EH (cell line): Measurements from ENCODE around the gene FBXL14.
"Not testable (repeated sequence)": the region's sequence is repeated elsewhere in the genome, so short reads cannot be mapped to it uniquely, and the experiment has no call there.

Experiments
- DNase-seq: peaks from one replicate; pipeline ENCODE4 v3.0.0-alpha.2; 2015; ENCODE audit warnings: low read depth

The FBXL14 gene

DNA sequence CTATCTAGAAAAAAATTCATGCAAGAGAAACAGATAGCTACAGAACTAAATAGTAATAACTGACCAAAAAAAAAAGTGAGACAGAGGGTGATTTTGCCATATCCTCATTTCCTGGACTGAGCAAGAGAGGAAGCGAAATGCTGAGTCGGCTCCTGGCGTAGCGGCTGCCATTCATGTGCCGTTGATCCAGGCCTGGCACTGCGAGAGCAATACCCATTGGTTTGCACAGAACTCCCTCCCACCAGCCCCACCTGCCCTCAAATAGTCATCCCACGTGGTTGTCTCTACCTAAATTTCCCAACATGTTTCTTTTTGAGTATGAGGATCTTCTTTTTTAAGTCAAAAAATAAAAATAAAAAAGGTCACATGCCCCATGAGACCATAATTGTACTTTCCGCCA is 25.2 kb upstream of the FBXL14 start:
- no peak for DNase-seq

- no peak for DNase-seq
Measured at GRCh38 chr12:1619159-1619558, 24.8 kb upstream of the FBXL14 start.

GRCh38 chr12:1618489-1618888 is 24.1 kb upstream of the FBXL14 start:
- DNase-seq, result peak; percentile 59

GRCh38 chr12:1616233-1617066 is 22.1 kb upstream of the FBXL14 start:
- DNase-seq, result no peak

DNA sequence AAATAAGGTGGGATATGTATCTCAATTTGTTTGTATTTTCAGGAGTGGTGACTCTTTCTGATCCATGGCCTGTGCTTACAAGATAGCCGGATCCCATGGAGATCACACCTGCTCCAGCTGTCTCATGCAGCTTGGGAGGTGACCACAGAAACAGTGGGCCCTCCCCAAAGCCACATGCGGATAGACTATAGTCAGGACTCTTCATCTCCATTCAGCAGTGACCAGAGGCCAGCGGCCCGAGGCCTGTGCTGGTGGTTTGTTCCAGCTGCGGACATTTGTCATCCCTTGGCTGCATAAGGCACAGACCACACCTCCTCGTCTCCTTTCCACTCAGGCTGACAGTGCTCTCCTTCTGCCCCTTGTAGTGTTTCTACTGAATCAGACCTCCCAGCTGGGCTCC is 20.0 kb upstream of the FBXL14 start:
- DNase-seq, result no peak

GRCh38 chr12:1613860-1614259 is 19.5 kb upstream of the FBXL14 start:
- no peak for DNase-seq

GRCh38 chr12:1611803-1612572 is 17.6 kb upstream of the FBXL14 start:
- DNase-seq, result peak; percentile 92

DNA sequence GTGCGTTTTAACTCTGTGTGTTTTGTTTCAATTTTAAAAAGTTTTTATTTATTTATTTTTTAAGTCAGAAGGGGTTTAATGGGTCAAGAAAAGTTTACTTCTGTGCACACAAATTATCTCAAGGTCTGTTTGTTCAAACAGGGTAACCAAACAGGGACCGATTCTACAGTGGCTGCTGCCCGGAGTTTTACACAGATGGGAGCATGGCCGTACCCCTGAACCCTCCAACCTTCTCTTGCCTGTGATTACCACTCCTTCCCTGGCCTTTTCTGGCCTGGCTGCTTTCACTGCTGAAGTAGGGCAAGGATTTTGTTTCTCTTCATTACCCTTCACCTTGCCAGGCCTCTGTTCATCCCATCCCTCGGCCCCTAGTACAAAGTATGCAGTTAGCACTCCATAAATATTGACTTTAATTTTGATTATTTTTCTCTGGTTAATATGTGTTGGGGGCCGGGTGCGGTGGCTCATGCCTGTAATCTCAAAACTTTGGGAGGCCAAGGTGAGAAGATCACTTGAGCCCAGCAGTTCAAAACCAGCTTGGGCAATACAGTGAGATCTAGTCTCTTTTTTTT is 15.8 kb upstream of the FBXL14 start:
- DNase-seq, result no peak

DNA sequence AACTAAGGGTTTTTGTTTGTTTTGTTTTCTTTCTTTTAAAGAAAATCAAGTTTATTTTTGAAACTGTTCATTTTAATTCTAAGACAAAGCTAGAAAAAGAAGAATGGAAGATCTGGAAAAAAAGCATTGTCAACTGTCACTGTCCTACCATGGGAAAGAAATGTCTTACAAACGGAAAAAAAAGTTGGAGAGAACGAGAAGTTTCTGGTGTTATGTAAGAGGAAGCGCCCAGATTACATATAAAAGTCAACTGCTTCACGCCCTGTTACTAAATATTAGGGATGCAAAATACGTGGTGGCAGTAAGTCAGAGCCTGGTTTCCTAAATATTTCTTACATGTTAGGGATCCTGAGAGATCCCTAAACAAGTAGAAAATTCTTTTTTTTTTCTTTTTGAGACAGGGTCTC is 14.3 kb upstream of the FBXL14 start:
- no peak for DNase-seq

DNA sequence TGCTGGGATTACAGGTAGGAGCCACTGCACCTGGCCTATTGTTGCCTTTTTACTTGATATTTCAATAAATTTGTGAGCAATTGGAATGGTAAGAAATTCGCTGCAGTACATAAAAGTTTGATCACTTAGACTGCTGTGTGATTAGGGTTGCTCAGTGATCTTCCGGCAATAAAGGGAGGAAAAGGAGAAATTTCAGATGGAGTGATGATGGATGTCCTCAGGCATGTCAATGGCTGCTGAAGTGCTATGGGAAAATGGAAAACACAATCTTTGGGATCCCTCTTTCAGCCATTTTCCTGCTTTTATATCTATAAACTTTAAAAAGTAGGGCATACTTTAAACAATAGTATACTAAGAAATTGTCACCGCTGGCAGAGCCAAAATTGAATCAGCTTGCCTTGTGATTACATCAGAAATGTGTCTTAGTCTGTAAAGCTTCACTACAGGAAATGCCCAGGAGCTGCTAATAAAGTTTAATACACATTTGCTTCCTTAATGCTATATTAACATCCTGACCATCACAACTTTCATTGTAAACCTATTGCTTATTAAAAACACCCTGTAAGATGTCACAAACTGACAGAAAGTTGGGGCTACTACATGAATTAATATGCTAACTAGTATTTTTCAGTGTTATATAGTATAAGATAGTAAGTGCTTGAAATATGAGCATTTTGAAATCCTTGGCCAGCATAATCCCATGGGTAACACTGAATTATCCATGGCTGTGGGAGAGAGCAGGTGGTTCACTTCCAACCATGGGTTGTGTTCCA is 13.7 kb upstream of the FBXL14 start:
- peak; percentile 66 for DNase-seq

DNA sequence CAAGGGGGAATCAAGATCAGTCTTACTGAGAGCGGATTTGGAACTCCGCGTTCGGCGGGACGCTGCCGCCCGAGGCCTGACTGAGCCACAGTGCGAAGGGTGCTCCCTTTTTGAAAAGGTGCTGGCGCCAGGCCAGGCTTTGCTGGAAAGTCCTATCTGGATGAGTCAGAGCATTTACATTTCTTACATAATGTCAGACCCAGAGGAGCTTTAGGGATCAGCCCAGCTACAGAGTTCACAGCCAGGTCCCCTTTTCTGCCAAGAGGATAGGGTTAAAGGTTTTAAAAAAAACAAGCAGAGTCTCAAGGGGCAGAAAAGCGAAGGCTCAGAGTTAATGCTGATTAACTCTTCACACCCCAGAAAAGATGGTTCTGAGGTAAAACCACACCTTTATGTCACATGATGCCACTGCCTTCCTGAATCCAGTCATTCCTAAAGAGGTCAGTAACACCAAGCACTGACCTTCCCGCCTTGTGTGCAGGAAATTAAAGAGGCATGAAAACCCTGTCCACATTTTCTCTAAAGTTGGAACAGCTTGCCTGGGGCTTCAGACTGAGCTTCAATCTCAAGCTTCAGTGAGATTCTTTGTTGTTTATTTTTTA is 11.7 kb upstream of the FBXL14 start:
- DNase-seq, result peak; percentile 93

DNA sequence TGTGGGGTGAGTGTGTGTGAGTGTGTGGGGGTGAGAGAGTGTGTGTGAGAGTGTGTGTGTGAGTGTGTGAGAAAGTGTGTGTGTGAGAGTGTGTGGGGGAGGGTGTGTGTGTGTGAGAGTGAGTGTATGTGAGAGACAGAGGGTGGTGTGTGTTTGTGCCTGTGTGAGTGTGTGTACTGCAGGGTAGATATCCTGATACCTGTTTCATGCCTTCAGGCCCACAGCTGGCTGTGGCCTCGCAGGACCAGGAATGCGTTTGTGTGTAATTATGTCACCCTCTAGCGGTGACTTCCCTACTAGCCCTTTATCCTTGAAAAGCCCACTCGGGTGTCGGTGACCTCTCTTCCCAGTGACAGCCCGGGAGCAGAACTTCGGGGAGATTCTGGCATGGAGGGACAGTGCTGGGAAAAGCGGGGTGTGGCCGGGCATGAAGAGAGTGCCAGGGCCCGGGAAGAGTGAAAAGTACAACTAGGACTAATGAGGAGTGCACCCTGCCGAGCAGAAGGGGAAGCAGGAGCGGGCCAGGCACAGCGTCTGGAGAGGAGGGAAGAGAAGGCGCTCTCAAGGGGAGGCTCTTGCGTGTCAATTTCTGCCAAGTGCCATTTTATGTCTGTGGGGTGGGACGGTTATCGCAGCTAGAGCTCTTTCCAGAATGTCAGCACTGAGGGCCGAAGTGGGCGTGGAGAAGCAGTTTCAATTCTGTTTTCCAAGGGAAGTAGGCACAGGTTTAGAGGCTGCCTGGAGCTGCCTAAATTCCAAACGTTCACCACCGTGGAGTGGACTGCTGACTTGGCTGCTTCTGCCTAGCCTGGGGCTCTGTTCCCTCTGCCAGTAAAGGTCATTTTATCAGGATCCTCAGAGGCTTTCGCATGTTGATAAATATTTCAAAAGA is 11.0 kb upstream of the FBXL14 start:
- DNase-seq, result peak; percentile 85

DNA sequence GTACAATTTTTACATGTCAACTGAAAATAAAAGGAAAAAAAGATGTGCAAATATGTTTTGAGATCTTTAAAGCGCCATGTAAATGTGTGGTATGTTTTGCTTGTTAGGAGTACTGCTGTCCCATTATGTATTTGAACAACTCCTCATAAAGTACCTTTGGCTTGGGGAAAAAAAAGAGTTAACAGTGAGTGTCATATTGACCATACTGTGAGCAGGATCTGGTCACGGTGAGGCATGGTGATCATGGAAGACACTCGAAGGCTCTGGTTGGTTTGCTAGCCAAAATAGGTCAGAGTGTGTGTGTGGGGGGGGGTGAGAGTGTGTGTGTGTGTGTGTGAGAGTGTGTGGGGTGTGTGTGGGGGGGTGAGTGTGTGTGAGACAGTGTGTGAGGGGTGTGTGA is 10.1 kb upstream of the FBXL14 start:
- DNase-seq, result no peak

DNA sequence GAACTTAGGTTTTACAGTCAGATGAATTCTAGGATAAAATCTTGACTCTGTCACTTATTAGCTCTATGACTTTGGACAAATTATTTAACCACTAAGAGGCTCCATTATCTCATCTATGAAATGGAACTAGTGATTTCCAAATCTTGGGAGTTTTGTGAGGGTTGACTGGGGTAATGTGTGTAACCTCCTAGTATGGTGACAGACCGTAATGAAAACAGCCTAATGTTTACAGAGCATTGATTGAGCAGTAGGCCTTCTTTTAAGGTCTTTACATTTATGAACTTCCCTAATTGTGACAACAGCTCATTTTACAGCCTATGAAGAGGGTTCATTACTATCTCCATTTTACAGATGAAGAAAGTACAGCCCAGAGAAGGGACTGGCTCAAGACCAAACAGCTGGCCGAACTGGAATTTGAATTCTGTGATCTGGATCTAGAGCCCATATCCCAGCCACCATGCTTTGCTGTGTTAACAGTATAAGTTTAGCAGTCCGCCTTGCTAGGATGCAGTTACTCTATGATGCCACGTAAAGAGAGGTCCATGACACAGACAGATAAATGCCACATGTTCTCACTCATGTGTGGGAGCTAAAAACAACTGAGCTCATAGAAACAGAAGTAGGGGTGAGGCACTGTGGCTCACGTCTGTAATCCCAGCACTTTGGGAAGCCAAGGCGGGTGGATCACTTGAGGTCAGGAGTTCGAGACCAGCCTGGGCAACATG is 9.1 kb upstream of the FBXL14 start:
- no peak for DNase-seq

DNA sequence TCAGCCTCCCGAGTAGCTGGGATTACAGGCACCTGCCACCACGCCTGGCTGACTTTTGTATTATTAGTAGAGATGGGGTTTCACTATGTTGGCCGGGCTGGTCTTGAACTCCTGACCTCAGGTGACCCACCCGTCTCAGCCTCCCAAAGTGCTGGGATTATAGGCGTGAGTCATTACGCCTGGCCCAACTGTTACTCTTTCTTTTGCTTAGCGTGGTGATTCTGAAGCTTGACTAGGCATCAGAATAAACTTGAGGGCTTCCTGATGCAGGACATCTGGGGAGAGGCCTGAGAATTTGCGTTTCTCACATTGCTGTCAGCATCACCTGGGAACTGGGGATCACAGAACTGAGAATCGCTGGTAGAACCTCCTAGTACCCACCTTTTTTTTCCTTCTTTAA is 8.3 kb upstream of the FBXL14 start:
- not testable (repeated sequence) for DNase-seq

DNA sequence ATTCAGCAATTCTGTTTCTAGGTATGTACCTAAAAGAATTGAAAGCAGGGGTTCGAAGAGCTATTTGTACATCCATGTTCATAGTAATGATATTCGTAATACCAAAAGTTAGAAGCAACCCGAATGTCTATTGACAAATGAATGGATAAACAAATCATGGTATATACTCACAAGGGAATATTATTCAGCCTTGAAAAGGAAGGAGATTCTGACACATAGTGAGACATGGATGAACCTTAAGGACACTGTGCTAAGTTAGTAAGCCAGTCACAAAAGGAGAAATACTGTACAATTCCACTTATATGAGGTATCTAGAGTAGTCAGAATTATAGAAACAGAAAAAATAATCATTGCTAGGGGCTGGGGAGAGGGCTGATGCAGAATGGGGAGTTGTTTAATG is 4.4 kb upstream of the FBXL14 start:
- no peak for DNase-seq

DNA sequence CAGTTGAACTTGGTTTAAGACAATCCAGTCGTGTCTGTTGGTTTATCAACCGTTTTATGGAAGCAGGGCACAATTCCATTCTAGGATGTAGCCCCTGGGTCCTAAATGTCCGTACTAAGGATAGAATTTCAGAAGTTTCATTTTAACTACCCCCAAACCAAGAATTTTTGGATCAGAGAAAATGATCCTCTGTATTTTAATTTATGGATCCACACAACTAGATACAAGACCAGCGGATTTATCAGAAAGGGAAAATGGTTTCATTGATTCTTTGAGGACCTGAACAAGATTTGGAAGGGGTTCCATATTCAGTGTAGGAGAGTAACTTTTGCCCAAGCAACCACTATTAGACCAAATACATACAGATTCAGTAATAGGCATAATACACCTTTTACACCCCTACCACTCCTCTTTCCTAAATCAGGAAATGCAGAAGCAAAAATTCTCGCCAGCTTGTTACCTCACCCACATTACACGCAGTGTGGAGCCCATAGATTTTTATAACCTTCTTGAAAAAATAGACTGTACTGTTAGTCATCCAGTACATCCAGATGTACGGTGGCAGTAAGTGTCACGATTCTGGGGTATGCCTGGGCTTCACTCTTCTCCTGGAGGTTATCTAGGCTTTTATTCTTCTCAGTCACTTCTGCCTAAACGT is 1.4 kb upstream of the FBXL14 start:
- DNase-seq, result peak; percentile 81

GRCh38 chr12:1595026-1595561 is 713 bp upstream of the FBXL14 start:
- DNase-seq, result peak; percentile 57

- DNase-seq, result peak; percentile 77
Measured at GRCh38 chr12:1594006-1594260, 448 bp downstream of the FBXL14 start.
